ENCODE data around the gene RNF183.

The RNF183 gene

GRCh38 chr9:113302792-113303418, at the start of gene RNF183:
Gene RNF183, minus strand, starts transcription at chr9:113303376. Its CDS starts 5,192 bp downstream, at chr9:113298184.
- TF ChIP-seq, protein P1, sequence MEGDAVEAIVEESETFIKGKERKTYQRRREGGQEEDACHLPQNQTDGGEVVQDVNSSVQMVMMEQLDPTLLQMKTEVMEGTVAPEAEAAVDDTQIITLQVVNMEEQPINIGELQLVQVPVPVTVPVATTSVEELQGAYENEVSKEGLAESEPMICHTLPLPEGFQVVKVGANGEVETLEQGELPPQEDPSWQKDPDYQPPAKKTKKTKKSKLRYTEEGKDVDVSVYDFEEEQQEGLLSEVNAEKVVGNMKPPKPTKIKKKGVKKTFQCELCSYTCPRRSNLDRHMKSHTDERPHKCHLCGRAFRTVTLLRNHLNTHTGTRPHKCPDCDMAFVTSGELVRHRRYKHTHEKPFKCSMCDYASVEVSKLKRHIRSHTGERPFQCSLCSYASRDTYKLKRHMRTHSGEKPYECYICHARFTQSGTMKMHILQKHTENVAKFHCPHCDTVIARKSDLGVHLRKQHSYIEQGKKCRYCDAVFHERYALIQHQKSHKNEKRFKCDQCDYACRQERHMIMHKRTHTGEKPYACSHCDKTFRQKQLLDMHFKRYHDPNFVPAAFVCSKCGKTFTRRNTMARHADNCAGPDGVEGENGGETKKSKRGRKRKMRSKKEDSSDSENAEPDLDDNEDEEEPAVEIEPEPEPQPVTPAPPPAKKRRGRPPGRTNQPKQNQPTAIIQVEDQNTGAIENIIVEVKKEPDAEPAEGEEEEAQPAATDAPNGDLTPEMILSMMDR (IDR thresholded peaks at IDR 0.05; ENCODE audit: insufficient read depth, low read depth, low read length, missing control alignments), result no peak
- no peak for DNase-seq (ENCODE audit: low read depth)
- no peak within 1 kb of the TSS for H3K4me3 ChIP-seq (ENCODE audit: low read depth, low read length)

- no peak overlapping the region for H3K4me3 ChIP-seq (ENCODE audit: low read depth, low read length)
- TF ChIP-seq, protein P1 (IDR thresholded peaks at IDR 0.05; ENCODE audit: insufficient read depth, low read depth, low read length, missing control alignments), result no peak
- DNase-seq (ENCODE audit: low read depth), result no peak
Observed at GRCh38 chr9:113352411-113352810, 49.2 kb upstream of the RNF183 start.

DNA sequence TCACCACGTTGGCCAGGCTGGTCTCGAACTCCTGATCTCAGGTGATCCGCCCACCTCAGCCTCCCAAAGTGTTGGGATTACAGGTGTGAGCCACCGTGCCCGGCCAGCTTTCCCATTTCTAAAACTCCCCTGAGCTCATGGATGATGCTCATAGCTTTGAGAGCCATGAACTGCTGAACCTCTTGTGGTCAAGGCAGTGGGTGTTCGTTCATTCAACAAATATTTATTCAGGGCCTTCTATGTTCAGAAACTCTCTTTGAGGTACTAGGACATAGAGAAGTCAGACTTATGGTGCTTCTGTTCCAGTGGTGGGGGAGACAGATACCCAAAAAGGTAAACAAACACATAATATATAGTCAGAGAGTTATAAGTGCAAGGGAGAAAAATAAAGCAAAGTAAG, 48.8 kb upstream of the RNF183 start:
- DNase-seq (ENCODE audit: low read depth), result no peak
- TF ChIP-seq, protein P1 (IDR thresholded peaks at IDR 0.05; ENCODE audit: insufficient read depth, low read depth, low read length, missing control alignments), result no peak
- H3K4me3 ChIP-seq (ENCODE audit: low read depth, low read length), result no peak overlapping the region

GRCh38 chr9:113350937-113351336, 47.8 kb upstream of the RNF183 start:
- DNase-seq (ENCODE audit: low read depth), result peak; percentile 51
- no peak overlapping the region for H3K4me3 ChIP-seq (ENCODE audit: low read depth, low read length)
- TF ChIP-seq, protein P1 (IDR thresholded peaks at IDR 0.05; ENCODE audit: insufficient read depth, low read depth, low read length, missing control alignments), result no peak

DNA sequence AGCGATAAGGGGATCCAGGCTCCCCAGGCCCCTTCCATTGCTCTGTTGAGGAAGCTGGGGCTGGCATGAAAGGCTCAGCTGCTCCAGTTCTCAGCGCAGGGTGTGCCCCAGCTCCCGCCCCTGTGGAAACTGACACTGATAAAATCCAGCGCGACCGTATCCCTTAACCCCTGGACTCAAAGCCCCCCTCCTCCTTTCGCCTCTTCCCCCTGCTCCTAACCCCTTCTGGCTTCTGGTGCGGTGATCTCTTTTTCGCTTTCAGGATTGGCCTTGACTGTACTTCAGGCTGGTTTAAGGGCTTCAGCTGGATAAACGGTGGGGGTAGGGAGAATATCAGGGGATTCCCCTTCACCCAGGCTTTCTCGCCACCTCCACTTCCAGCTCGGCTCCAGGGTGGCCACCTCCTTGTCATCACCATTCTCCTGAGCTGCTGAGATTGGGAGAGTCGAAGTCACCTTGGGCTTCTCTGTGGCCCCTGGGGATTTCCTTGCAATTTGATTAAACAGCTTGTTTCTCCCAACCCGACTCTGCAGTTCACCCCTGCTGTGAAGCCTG, 47.0 kb upstream of the RNF183 start:
- H3K4me3 ChIP-seq (ENCODE audit: low read depth, low read length), result peak overlapping the region; percentile 34
- no peak for DNase-seq (ENCODE audit: low read depth)
- TF ChIP-seq, protein P1 (IDR thresholded peaks at IDR 0.05; ENCODE audit: insufficient read depth, low read depth, low read length, missing control alignments), result no peak

DNA sequence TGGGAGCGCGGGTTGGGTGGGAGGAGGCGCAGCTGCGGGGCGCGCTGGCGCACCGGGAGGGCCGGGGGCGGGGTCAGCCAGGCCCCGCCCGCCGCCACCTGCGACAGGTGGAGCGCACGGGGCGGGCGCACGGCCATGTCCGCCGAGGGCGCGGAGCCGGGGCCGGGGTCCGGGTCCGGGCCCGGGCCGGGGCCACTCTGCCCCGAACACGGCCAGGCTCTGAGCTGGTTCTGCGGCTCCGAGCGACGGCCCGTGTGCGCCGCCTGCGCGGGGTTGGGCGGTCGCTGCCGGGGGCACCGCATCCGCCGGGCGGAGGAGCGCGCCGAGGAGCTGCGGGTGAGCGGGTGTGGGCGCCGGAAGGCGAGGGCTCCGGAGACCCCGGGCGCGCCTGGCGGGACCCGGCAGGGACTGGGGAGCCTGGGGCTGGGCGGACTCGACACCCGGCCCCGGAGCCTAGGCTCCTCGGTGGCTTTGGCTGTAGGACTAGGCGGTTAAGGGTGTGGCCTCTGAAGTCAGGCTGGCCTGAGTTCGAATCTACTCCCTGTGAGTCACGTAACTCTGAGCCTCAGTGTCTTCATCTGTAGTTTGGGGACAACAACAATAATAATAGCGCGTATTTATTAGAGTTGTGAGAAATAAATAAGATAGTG, 46.4 kb upstream of the RNF183 start, which contains the start of gene BSPRY:
Gene BSPRY, plus strand, starts transcription at position 97 of the 650 bp plus-strand sequence. Its CDS starts 39 bp downstream, at position 136.
- TF ChIP-seq, protein P1 (IDR thresholded peaks at IDR 0.05; ENCODE audit: insufficient read depth, low read depth, low read length, missing control alignments), result no peak
- DNase-seq (ENCODE audit: low read depth), result no peak
- peak within 1 kb of the TSS; percentile 34 for H3K4me3 ChIP-seq (ENCODE audit: low read depth, low read length)
